Skin epidermis (tissue), 12 donors: ENCODE results near the gene PSME2.
A peak's percentile ranks its signal among the peaks of the same experiment; 100 is the strongest.

Experiments
- H3K27ac ChIP-seq, 21 experiments: fragments of 200-600 bp; sonication (generic) in 11 of 21; one replicate each; pipeline ENCODE4 v1.5.0; 2020; ENCODE audit warnings: mild to moderate bottlenecking in 3 of 21, inconsistent platforms in 2 of 21, moderate library complexity in 2 of 21
- H3K4me3 ChIP-seq, 7 experiments: fragments of 200-600 bp; sonication (generic) in 2 of 7; one replicate each; pipeline ENCODE4 v1.5.0; 2020; ENCODE audit warnings: inconsistent platforms in 2 of 7, mild to moderate bottlenecking in 2 of 7, moderate library complexity in 1 of 7

Gene PSME2

DNA sequence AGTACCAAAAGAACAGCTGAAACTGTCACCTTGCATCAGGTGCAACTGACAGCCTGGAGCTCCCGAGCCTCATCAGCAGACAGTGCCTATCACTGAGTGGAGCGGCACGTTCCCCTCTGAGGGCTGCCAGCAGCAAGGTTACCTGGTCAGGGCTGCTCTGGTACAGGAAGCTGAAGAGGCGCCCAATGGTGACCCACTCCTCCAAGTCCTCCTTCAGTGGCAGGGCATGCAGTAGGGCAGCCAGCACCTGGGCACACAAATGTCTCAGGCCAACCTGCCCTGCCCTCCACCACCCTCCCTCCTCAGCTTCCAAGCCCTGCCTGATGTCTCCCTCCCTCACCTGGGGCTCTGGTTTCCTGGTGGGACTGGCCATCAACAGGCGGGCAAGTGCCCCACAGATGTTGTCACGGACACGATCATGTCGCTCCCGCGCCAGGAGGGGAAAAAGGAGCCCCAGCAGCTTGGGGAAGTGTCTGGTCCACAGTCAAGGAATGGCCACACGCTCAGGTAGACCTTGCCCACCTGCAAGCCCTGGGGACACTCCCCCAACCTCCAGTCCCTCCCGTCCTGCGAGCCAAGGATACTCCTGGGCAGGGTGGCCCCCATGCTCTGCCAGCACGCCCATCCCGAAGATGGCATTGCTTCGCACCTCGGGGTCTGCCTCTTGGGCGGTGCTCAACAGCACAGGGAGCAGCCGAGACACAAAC lies 35.1 kb upstream of the PSME2 start:
- no peak overlapping the region for H3K27ac ChIP-seq
- H3K4me3 ChIP-seq: no peak overlapping the region

DNA sequence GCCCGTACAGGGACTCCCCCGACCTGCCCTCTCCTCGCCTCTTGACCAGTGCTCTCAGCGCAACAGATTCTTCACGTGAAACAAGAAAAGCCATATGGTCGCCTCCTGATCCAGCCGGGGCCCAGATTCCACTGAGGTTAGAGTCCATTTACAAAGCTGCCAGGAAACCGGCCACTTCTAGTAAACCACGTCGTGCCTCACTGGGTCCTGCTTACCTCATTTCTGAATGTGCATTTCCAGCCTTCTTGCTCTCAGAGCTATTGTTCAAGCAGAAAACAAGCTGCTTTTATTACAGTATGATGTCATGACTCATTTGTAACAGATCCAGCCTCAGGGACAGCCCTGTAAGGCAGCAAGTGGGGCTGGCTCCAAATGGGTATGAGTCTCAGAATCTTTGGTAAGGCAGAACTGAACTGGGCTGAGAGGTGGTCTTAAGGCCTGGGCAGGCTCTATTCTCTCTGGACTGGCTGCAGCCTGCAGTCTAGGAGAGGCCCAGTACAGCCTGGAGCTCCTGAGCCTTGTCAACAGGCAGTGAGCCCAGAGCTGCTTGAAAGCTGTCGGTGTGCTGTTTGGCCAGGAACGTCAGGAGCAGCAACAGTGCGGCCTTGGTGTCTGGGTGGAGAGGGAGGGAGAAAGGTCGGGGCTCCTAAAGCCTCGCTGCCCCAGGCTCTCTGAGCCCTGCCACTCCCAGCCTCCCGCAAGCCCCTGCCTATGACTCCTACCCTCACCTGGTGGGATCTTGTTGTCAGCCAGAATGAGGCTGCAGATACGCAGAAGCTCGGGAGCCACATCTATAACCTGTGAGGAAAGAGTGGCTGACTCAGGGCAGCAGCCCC lies 33.8 kb upstream of the PSME2 start:
- H3K27ac ChIP-seq: peak overlapping the region in 8 of 21 experiments; percentile 21 to 69 (median 62)
- no peak overlapping the region for H3K4me3 ChIP-seq

- no peak overlapping the region for H3K4me3 ChIP-seq
- peak overlapping the region in 7 of 21 experiments; percentile 29 to 69 (median 63) for H3K27ac ChIP-seq
Measured at GRCh38 chr14:24179294-24179960, 33.0 kb upstream of the PSME2 start.

DNA sequence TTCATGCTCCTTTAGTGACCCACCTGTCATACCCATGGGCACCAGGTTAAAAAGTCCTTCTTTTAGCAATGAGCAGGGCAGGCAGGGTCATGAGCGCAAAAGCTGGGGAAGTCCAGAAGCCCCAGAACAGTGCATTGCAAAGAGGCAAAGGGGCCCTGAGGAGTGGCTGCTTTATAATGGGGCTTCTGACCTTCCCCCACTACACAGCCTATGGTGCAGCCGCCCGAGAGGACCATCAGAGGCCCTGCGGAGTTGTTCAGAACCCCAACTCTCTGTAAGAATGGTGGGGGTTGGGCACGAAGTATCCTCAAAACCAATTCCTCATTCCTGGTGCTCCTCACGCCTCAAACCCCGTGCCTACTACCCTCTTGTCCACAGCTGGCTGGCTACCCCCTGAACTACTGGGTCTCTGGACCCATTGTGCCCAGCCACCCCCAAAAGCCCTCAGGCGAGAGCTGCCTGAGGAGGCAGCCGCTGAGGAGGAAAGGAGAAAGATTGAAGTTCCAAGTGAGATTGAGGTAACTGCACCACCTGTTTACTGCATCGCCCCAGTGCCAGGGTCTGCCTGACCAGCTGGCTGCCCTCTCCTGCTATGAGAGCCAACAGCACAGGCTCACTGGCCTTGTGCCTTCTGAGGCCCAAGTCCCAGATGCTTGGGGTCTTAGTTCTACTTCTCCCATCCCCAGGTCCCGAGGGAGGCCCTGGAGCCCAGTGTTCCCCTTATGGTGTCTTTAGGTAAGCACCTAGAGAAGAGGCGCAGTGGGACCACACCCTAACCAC lies 32.2 kb upstream of the PSME2 start:
- H3K27ac ChIP-seq: peak overlapping the region in 3 of 21 experiments; percentile 40 to 69 (median 67)

GRCh38 chr14:24177891-24178290 lies 31.5 kb upstream of the PSME2 start:
- H3K4me3 ChIP-seq: no peak overlapping the region
- H3K27ac ChIP-seq: no peak overlapping the region

More for the DNA sequence above, 32.2 kb upstream of the PSME2 start:
- H3K4me3 ChIP-seq: no peak overlapping the region

DNA sequence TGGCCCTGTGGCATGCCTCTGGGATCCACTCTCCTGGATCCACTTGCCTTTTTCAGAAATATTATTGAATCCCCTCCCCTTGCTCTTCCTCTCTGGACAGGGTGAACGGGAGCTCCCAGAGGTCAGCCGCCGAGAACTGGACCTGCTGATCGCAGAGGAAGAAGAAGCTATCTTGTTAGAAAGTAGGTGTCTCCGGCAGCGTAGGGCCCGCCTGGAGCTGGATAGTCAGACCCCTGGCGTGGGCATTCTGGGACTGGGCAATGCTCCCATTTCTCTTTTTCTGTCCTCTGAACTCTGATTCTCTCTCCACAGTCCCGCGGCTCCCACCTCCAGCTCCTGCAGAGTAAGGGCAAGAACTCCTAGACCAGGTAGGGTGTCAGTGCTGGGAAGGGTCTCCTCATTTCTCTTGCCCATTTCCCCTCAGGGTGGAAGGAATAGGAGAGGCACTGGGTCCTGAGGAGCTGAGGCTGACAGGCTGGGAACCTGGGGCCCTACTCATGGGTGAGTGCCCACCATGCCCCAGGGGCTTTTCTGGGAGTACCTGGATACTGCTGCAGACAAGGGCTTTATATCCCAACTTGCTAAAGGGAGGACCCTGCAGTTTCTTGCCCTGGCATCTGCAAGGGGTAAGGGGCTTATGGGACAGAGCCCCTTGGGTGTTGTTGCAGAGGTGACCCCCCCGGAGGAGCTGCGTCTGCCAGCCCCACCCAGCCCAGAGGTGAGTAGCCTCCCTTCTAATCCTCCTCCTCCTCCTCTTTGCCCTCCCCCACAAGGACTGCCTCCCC lies 30.8 kb upstream of the PSME2 start:
- Histone ChIP-seq H3K4me3 (no peak overlapping the region), H3K27ac (no peak overlapping the region)

DNA sequence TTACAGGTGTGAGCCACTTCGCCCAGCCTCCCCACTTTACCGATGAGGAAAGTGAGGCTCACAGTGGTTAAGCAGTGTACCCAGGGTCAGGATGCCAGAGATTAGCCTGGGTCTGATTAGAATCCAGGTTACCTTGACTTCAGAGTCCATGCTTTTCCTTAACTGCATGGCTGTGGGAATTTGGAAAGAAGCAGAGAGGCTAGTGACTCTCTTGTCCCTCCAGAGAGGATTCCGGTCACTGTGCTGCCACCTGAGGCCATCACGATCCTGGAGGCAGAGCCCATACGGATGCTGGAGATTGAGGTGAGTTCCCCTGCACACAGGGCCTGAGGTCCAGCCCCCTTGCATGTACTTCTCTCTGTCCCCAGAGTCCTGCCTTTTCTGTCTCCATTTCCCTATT lies 30.2 kb upstream of the PSME2 start:
- H3K4me3 ChIP-seq: no peak overlapping the region
- no peak overlapping the region for H3K27ac ChIP-seq

DNA sequence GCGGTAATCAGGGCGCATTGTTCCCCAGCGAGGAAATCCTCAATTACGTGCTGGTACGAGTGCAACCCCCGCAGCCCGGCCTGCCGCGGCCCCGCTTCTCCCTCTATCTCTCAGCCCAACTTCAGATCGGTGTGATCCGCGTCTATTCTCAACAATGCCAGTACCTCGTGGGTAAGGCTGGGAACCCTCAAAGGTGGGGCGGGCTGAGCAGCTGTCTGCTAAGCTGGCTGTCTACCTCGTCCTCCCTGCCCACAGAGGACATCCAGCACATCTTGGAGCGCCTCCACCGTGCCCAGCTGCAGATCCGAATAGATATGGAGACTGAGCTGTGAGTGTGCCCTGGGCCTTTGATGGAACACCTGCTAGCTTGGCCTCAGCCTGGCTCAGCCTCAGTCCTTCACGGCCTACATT lies 26.5 kb upstream of the PSME2 start:
- no peak overlapping the region for H3K4me3 ChIP-seq

DNA sequence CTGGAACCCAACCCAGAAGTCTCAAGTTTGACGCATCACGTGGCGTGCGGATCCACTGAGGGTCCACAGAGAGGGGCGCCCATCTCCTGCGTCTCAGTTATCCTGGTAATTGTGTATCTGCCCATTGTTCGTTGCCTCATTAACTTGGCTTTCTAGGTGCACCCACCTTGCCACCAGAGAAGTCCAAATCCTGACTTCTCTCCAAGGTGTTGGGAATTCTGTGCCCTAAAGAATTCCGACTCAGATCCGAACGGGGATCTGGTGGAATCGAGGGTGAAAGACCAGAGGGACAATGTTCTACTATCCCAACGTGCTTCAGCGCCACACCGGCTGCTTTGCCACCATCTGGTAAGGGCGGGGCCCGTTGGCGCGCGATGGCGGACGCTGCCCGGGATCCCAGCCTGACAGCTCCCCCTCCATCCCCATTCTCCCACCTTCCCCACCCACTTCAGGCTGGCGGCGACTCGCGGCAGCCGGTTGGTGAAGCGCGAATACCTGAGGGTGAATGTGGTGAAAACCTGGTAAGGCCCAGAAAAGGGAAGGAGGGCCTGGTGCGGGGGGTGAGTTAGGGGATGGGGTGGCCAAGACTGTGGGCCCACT lies 26.0 kb upstream of the PSME2 start:
- Histone ChIP-seq H3K4me3 (peak overlapping the region in 4 of 7 experiments; percentile 0 to 15 (median 14)), H3K27ac (peak overlapping the region in 2 of 21 experiments; percentile 34 to 36)

More for the DNA sequence above, 26.5 kb upstream of the PSME2 start:
- no peak overlapping the region for H3K27ac ChIP-seq

- Histone ChIP-seq H3K27ac (peak within 1 kb of the TSS in 2 of 21 experiments; percentile 34 to 36), H3K4me3 (peak within 1 kb of the TSS in 4 of 7 experiments; percentile 0 to 15 (median 14))
Measured at GRCh38 chr14:24171422-24172260, 25.2 kb upstream of the PSME2 start, which contains the start of gene REC8. REC8 (plus strand) TSS chr14:24172080; CDS start chr14:24172553, 473 bp downstream.

GRCh38 chr14:24167469-24168114 lies 21.2 kb upstream of the PSME2 start:
- no peak overlapping the region for H3K4me3 ChIP-seq
- peak overlapping the region in 1 of 21 experiments; percentile 2 for H3K27ac ChIP-seq

DNA sequence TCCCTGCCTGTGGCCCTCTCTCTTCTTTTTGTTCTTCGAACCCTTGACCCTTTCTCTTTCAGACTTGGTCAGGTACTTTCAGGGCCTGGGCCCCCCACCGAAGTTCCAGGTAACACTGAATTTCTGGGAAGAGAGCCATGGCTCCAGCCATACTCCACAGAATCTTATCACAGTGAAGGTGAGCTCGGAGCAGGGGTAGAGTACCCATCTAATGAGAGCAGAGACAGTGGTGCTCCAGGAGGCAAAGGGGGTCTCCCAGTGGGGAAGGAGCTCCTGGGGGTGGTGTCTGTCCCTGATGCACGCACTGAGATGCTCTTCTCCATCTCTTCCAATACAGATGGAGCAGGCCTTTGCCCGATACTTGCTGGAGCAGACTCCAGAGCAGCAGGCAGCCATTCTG lies 19.4 kb upstream of the PSME2 start:
- H3K4me3 ChIP-seq: no peak overlapping the region
- H3K27ac ChIP-seq: no peak overlapping the region

DNA sequence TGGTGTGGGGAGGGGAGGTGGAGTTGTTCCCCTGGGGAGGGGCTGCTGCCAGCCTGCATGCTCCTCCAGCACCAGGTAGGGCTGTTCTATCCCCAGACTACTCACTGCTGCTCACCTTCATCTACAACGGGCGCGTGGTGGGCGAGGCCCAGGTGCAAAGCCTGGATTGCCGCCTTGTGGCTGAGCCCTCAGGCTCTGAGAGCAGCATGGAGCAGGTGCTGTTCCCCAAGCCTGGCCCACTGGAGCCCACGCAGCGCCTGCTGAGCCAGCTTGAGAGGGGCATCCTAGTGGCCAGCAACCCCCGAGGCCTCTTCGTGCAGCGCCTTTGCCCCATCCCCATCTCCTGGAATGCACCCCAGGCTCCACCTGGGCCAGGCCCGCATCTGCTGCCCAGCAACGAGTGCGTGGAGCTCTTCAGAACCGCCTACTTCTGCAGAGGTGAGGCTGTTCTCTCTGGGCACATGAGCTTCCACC lies 18.1 kb upstream of the PSME2 start:
- peak overlapping the region in 5 of 21 experiments; percentile 2 to 98 (median 14) for H3K27ac ChIP-seq

DNA sequence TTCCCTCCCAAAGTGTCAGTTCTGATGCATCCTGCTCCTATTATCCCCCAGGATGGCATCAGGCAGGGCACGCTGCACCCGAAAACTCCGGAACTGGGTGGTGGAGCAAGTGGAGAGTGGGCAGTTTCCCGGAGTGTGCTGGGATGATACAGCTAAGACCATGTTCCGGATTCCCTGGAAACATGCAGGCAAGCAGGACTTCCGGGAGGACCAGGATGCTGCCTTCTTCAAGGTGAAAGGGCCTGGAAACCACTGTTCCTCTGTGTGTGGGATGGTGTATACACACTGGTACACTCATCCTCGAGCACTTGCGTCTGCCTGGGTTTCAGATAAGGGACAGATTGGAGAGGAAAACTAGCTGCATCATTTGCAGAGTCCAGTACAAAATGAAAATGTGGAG lies 15.7 kb upstream of the PSME2 start:
- peak overlapping the region in 20 of 21 experiments; percentile 86 to 100 (median 98) for H3K27ac ChIP-seq

More for the DNA sequence above, 18.1 kb upstream of the PSME2 start:
- H3K4me3 ChIP-seq: no peak overlapping the region

DNA sequence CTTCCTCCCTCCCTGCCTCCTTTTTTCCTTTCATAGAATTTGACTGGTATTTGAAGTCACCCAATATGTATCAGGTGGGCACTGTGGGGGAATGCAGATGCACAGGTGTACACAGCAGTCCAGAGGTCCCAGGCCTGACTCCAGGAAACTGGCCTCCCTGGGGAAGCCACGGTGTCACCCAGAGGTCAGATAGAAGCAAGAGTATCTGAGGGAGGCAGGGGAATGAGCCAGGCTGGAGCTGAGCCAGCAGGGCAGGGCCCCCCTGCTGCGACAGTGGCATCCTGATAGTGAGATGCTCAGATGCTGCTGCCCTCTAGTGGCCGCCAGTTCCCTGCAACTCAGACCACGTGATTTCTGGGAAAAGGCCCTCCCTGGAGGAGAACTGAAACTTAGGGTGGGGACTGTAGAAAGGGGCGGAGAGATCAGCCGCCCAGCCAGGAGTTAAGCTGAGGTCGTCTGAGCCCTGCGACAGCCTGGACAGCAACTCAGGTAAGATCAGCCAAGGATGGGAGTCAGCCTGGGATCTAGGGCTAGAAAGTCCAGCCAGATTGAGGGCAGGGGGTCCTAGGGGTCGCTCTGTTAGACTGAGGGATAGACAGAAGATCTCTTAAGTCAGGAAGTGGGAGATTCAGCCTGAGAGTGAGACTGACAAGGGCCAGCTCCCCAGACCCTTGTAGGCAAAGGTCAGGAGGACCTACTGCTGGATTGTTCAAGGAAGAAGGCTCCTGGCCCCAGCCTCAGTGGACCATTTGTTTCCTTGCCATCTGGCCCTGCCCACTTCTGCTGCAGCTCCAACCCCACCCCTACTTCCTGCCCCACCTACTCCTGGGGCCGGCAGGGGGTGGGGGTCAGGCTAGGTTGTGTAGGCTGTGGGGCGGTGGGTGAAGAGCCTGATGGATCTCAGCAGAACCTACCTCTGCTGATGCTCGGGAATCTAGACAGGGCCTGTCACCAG lies 14.7 kb upstream of the PSME2 start, which contains the start of gene IRF9:
Gene IRF9, plus strand, starts transcription at position 416 of the 955 bp plus-strand sequence. CDS start 880 bp downstream, outside the sequence.
- Histone ChIP-seq H3K4me3 (peak within 1 kb of the TSS; percentile 54 to 76 (median 72)), H3K27ac (peak within 1 kb of the TSS; percentile 81 to 100 (median 98))

More for the DNA sequence above, 15.7 kb upstream of the PSME2 start:
- H3K4me3 ChIP-seq: peak overlapping the region; percentile 54 to 76 (median 72)
